Fibroblast of the aortic adventitia (primary cell): Measurements from ENCODE around the gene PTBP3. TPM values are rescaled to one million over a fixed set of nuclear protein-coding genes. Genes with fewer than 3 reads are reported as not detected.

Experiments
- DNase-seq: peaks from one replicate; pipeline ENCODE4 v3.0.0-alpha.2; 2010; ENCODE audit warnings: low read depth
- H3K4me3 ChIP-seq: 2 replicates; pipeline ENCODE4 v1.5.1; 2011; ENCODE audit warnings: low read depth, mild to moderate bottlenecking, control low read depth, low read length, moderate library complexity
- CTCF ChIP-seq: IDR thresholded peaks from 2 replicates; pipeline ENCODE4 v1.5.1; 2011; ENCODE audit warnings: mild to moderate bottlenecking, low read length, control low read depth, inconsistent platforms; ENCODE audit not compliant: insufficient read depth
- total RNA-seq: library from RNA; depleted of rRNA; stranded (reverse); fragments of >200 nt; gene quantifications from 2 replicates; pipeline ENCODE4 v1.2.3, GENCODE V29; 2012; ENCODE audit warnings: low replicate concordance

The PTBP3 gene
- total RNA-seq, 1 donor, result 32.4 TPM

GRCh38 chr9:112265391-112265790, 68.0 kb downstream of the PTBP3 start:
- no peak for TF ChIP-seq CTCF
- no peak overlapping the region for H3K4me3 ChIP-seq
- no peak for DNase-seq

DNA sequence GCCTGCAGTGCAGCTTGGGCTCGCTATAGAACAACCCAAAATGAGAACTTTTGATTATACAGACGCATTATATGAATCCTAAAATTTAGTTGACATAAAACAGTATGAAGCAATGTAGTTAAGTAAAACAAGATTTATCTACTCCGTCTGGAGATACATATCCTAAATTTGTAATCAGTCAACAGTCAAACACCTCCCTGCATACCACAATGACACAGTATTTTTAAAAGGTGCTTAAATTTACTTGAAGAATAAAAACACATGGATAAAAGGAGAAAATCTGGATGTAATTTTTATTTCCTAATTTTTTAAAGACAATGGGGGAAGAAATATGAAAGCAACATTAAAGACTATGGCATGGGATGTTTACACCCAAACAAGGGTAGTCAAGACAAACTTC, 70.8 kb downstream of the PTBP3 start:
- no peak for DNase-seq
- no peak for TF ChIP-seq CTCF
- H3K4me3 ChIP-seq, result no peak overlapping the region

DNA sequence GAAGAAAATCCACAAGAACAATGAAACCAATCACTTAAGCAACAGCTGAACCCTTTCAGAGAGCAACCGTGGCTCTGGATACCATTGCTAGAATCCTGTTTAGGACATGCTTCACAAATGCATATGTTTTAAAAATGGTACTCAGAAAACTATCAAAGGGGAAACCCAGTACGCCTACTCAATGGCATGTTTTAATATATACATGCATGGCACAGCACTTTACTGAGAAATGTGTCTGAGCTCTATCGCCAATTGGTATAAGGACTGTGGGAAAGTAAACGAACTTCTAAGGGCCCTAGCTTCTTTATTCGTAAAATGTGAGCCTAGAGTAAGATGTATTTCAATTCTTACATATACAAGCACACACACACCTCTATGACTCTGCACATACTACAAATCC, 72.3 kb downstream of the PTBP3 start:
- no peak for TF ChIP-seq CTCF
- no peak overlapping the region for H3K4me3 ChIP-seq
- no peak for DNase-seq

GRCh38 chr9:112258106-112258505, 75.3 kb downstream of the PTBP3 start:
- no peak for DNase-seq
- no peak overlapping the region for H3K4me3 ChIP-seq
- no peak for TF ChIP-seq CTCF

GRCh38 chr9:112252194-112252593, 81.2 kb downstream of the PTBP3 start:
- no peak for TF ChIP-seq CTCF
- no peak overlapping the region for H3K4me3 ChIP-seq
- no peak for DNase-seq

DNA sequence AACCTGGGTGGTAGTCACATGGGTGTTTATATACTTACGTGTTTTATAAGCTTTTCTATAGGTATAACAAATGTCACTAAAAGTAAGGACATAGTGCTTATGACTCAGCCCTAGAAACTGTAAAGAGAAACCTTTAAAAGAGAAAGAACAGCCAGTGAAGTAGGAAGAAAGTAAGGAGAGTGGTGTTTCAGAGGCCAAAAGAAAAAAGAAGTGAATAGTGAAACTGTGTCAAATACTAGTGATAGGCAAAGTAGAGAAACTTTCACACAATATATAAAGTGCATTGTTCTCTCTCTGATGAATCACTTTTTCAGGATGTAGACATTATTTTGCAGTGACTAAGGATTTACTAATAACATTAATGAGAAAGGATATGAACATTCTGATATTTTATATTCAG, 84.1 kb downstream of the PTBP3 start:
- H3K4me3 ChIP-seq, result no peak overlapping the region
- peak; percentile 38 for DNase-seq
- TF ChIP-seq CTCF, result no peak

DNA sequence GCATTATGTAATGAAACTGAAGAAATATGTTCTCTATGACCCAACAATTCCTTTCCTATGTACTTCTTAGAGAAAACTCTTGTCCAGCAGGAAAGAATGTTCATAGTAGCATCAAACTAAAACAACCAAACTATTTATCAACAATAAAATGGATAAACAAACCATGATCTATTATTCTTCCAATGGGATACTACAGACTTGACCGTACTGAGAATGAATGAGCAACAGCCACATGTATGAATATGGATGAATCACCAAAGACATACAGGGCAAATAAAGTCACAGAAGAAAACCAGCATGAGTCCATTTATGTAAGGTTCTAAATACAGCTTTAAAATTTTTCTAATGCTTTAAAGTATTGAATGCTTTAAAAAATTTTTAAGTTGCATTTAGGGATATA, 84.7 kb downstream of the PTBP3 start:
- DNase-seq, result peak; percentile 47
- no peak for TF ChIP-seq CTCF
- H3K4me3 ChIP-seq, result no peak overlapping the region
